Keratinocyte (primary cell): ENCODE measurements around the gene ABHD13. TPM values are rescaled to one million over a fixed set of nuclear protein-coding genes. Genes with fewer than 3 reads are reported as not detected.

Experiments
- DNase-seq: peaks from one replicate; pipeline ENCODE4 v3.0.0-alpha.2; 2011; ENCODE audit warnings: low read depth, missing footprints, low spot score
- FAIRE-seq: peaks from 2 replicates; lab custom pipeline; 2011; peaks lifted over from hg19 to GRCh38; lab: Jason Lieb, UNC
- H2AFZ ChIP-seq: 2 replicates; pipeline ENCODE4 v1.6.0; 2012; ENCODE audit warnings: low read length, control low read depth, inconsistent platforms; ENCODE audit not compliant: control insufficient read depth
- H3K27ac ChIP-seq: 2 replicates; pipeline ENCODE4 v1.5.1; 2011; ENCODE audit warnings: low read length; ENCODE audit not compliant: control insufficient read depth, insufficient read depth
- H3K27me3 ChIP-seq: 3 replicates; pipeline ENCODE4 v1.6.0; 2011; ENCODE audit warnings: low read length; ENCODE audit not compliant: control insufficient read depth, insufficient read depth; ENCODE audit errors: extremely low read depth
- H3K36me3 ChIP-seq, 2 experiments: 2 replicates in 1 of 2; 3 replicates in 1 of 2; pipeline ENCODE4 v1.5.1; 2011; ENCODE audit warnings: low read length in 2 of 2, mild to moderate bottlenecking in 1 of 2; ENCODE audit not compliant: control insufficient read depth in 2 of 2, insufficient read depth in 2 of 2; ENCODE audit errors: extremely low read depth in 1 of 2
- H3K4me1 ChIP-seq: 3 replicates; pipeline ENCODE4 v1.5.1; 2011; ENCODE audit warnings: low read length; ENCODE audit not compliant: control insufficient read depth, insufficient read depth; ENCODE audit errors: extremely low read depth
- H3K4me2 ChIP-seq: 3 replicates; pipeline ENCODE4 v1.6.0; 2011; ENCODE audit warnings: low read depth, low read length; ENCODE audit not compliant: control insufficient read depth, insufficient read depth; ENCODE audit errors: extremely low read depth
- H3K4me3 ChIP-seq, 3 experiments: fragments of 200-600 bp in 1 of 3; sonication (generic) in 1 of 3; 2 replicates in 2 of 3; 3 replicates in 1 of 3; pipeline ENCODE4 v1.5.1; 2011 to 2016; ENCODE audit warnings: low read length in 3 of 3, mild to moderate bottlenecking in 3 of 3, control low read depth in 2 of 3, inconsistent platforms in 1 of 3, low read depth in 1 of 3, mixed read lengths in 1 of 3, mixed run types in 1 of 3, moderate library complexity in 1 of 3; ENCODE audit not compliant: control insufficient read depth in 2 of 3, insufficient read depth in 2 of 3; ENCODE audit errors: extremely low read depth in 1 of 3
- H3K79me2 ChIP-seq: 2 replicates; pipeline ENCODE4 v1.6.0; 2012; ENCODE audit warnings: low read length; ENCODE audit not compliant: control insufficient read depth, insufficient read depth
- H3K9ac ChIP-seq: 3 replicates; pipeline ENCODE4 v1.6.0; 2011; ENCODE audit warnings: low read length; ENCODE audit not compliant: control insufficient read depth, insufficient read depth; ENCODE audit errors: extremely low read depth
- H3K9me1 ChIP-seq: 3 replicates; pipeline ENCODE4 v1.6.0; 2011; ENCODE audit warnings: low read length; ENCODE audit not compliant: control insufficient read depth, insufficient read depth; ENCODE audit errors: extremely low read depth
- H3K9me3 ChIP-seq: 2 replicates; pipeline ENCODE4 v1.5.1; 2012; ENCODE audit warnings: low read depth, low read length; ENCODE audit not compliant: control insufficient read depth
- H4K20me1 ChIP-seq: 3 replicates; pipeline ENCODE4 v1.6.0; 2011; ENCODE audit warnings: low read length; ENCODE audit not compliant: control insufficient read depth, insufficient read depth; ENCODE audit errors: extremely low read depth
- CTCF ChIP-seq, 3 experiments: IDR thresholded peaks in 1 of 3; conservative IDR thresholded peaks in 1 of 3; optimal IDR thresholded peaks in 1 of 3; 2 replicates in 2 of 3; 3 replicates in 1 of 3; pipeline versions ENCODE3 to v1.5.1; 2011; ENCODE audit warnings: low read length in 3 of 3, mild to moderate bottlenecking in 3 of 3, moderate library complexity in 2 of 3, control low read depth in 1 of 3, inconsistent platforms in 1 of 3; ENCODE audit not compliant: insufficient read depth in 2 of 3; ENCODE audit errors: extremely low read depth in 1 of 3
- EZH2 ChIP-seq: IDR thresholded peaks from one replicate; pipeline ENCODE4 v1.6.1; 2012; ENCODE audit warnings: inconsistent platforms, mild to moderate bottlenecking, low read length, moderate library complexity
- dilution Hi-C: fragments of 300-500 bp; cut with MboI; formaldehyde crosslinking; loops from one replicate; pipeline ENCODE4 v1.7.0; 2020; ENCODE audit warnings: low sequenced_read_pairs; ENCODE audit not compliant: extremely low pct_ligation_motif_present
- polyA plus RNA-seq, 5 experiments: library from polyadenylated mRNA; depleted of rRNA in 3 of 5; stranded (reverse) in 3 of 5; stranded (forward) in 1 of 5; unstranded in 1 of 5; fragments of >200 nt; gene quantifications; 1 replicate in 1 of 5; 2 replicates in 3 of 5; 3 replicates in 1 of 5; pipeline versions ENCODE4 v1.2.1 to v1.2.3, GENCODE V29; 2011 to 2012; ENCODE audit warnings: missing spikeins in 2 of 5, low read depth in 1 of 5, low replicate concordance in 1 of 5

Gene ABHD13
- polyA plus RNA-seq, 1 donor (not counting 4 experiments of a cell fraction or from before 2014, with no cell fraction given), result 12.8 TPM

- Histone ChIP-seq H2AFZ (no peak overlapping the region), H4K20me1 (no peaks in the 10 kb centered on the region), H3K4me3 (peak overlapping the region in 2 of 3 experiments; percentile 92 to 97), H3K4me1 (peaks cover 23% of the 10 kb centered on the region), H3K9ac (no peak overlapping the region), H3K36me3 (no peaks in the 10 kb centered on the region), H3K9me1 (no peaks in the 10 kb centered on the region), H3K79me2 (peaks cover 82% of the 10 kb centered on the region), H3K9me3 (no peaks in the 10 kb centered on the region), H3K4me2 (peak overlapping the region; percentile 99), H3K27ac (peak overlapping the region; percentile 97), H3K27me3 (no peaks in the 10 kb centered on the region)
- dilution Hi-C loops, result no loop called here
- TF ChIP-seq EZH2, result no peak
- TF ChIP-seq CTCF (optimal IDR thresholded peaks at IDR 0.05 in 1 of 3, IDR thresholded peaks at IDR 0.05 in 1 of 3, conservative IDR thresholded peaks at IDR 0.05 in 1 of 3; ENCODE audit: extremely low read depth in 1 of 3, insufficient read depth in 2 of 3, low read length in 3 of 3), result peak; percentile 23 to 78 (median 49)
- FAIRE-seq (peak; percentile 70), DNase-seq (peak; percentile 64)
These were observed 1.8 kb downstream of the ABHD13 start for GRCh38 chr13:108220041-108220440.

GRCh38 chr13:108223687-108224503, 5.7 kb downstream of the ABHD13 start:
- no peaks in the 10 kb centered on the region for H3K27me3 ChIP-seq
- H3K9me3 ChIP-seq, result no peaks in the 10 kb centered on the region
- no peaks in the 10 kb centered on the region for H3K36me3 ChIP-seq
- FAIRE-seq (no peak), DNase-seq (no peak)
- no peak overlapping the region for H3K4me2 ChIP-seq
- no peaks in the 10 kb centered on the region for H3K9me1 ChIP-seq
- peaks cover 92% of the 10 kb centered on the region for H3K79me2 ChIP-seq
- H3K4me3 ChIP-seq, result no peak overlapping the region
- TF ChIP-seq EZH2 (no peak), CTCF (optimal IDR thresholded peaks at IDR 0.05 in 1 of 3, IDR thresholded peaks at IDR 0.05 in 1 of 3, conservative IDR thresholded peaks at IDR 0.05 in 1 of 3; ENCODE audit: extremely low read depth in 1 of 3, insufficient read depth in 2 of 3, low read length in 3 of 3) (no peak)
- H3K27ac ChIP-seq, result no peak overlapping the region
- dilution Hi-C loops, result no loop called here
- no peaks in the 10 kb centered on the region for H4K20me1 ChIP-seq
- no peak overlapping the region for H3K9ac ChIP-seq
- H2AFZ ChIP-seq, result no peak overlapping the region
- H3K4me1 ChIP-seq, result peaks cover 12% of the 10 kb centered on the region
